HG03108 (cell line): Measurements from ENCODE around the gene PPIL6.
A peak's percentile ranks its signal among the peaks of the same experiment; 100 is the strongest.
"Not testable (repeated sequence)": the region's sequence is repeated elsewhere in the genome, so short reads cannot be mapped to it uniquely, and the experiment has no call there.

ENCODE experiments used
- ATAC-seq: cut with Tn5 transposase; IDR thresholded peaks from one replicate; pipeline ENCODE4 v1.9.1; 2021; ENCODE audit warnings: moderate library complexity; ENCODE audit not compliant: unreplicated experiment

PPIL6 gene

GRCh38 chr6:109467696-109468095 lies 27.3 kb upstream of the PPIL6 start:
- ATAC-seq = no peak

DNA sequence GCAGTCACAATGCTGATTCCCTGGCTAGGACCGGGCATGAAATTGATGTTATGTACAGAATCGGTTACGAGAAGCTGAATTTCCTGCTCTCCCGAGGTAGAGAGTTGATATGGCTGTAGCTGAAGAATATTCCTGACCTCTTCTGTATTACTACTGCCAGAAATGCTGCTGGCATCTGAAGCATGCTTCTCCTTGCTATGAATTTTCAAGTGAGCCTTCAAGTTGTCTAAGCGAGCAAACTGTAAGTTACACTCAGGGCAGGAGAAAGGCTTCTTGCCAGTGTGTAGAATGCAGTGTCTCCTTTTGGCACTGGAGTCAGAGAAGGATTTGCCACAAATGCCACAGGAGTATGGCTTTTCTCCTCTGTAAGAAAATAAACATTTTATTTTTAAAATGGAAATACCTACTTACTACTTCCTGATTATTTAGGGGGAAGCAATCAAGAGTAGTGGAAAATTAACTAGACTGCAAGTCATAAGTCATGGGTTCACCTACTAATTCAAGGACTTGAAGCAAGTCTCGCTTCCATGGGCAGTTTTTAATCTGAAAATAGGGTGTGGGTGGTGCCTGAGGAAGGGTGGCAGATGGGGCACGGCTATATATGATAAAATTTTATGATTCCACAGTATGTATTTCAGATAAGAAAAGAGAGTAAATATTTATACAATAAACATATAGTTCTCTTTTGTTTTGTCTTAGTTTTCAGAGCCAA lies 25.9 kb upstream of the PPIL6 start:
- ATAC-seq = no peak

DNA sequence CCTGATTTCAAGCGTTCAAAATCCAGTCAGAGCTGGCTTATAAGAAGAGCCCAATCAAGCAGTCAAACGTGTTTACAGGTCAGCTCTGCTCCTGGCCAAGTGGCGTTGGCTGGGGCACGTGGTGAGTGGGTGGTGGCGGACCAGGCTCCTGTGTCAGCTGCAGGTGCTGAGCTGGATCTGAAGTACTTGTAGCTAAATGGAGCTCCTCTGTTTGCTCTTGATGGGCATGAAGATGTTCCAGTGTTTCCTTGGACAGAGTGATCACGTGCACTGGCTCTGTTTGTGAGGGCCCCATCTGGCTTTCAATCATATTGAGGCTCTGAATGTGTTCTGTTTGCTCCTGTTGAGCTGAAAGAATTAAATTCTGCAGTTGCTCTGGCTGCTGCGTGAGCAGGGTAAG lies 25.3 kb upstream of the PPIL6 start:
- ATAC-seq = no peak

DNA sequence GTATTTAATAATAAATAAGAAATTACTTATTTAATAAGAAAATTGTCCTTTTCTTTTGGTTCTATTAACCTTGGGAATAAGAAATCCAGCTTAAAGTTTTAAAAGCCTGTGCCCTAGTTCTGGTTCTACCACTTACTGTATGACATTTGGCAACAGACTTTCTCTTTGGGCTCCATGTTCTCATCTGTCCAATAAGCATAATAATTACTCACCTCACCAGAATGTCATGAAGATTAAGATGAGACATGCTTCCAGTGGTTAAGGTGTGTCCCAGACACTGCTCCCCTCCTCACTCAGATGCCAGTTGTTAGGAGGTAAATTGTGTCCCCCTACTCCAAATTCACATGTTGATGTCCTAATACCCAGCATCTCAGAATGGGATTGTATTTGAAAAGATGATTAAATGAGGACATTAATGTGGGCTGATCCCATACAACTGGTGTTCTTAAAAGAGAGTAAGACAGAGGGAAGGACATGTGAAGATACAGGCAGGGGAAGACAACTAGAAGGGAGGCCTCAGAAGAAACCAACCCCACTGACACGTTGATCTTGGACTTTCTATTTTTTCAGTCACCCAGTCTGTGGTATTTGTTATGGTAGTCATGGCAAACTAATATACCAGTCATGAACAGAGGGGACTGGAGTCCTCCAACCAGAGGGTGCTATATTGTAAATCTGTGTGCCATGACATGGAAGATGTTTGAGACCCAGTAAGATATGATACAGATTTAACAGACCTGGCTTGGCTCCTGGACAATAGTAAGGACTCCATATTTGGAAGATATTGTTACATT lies 21.5 kb upstream of the PPIL6 start:
- ATAC-seq = no peak

DNA sequence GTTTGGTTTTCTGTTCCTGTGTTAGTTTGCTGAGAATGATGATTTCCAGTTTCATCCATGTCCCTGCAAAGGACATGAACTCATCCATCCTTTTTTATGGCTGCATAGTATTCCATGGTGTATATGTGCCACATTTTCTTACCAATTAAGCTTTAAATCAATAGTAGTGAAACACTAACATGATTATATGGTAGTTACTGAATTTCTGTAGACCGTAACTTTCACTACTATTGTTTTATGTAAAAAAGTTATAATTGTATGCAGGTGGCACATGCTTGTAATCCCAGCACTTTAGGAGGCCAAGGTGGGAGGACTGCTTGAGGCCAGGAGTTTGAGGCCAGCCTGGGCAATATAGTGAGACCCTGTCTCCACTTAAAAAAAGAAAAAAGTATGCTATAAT lies 20.8 kb upstream of the PPIL6 start:
- not testable (repeated sequence) for ATAC-seq

- no peak for ATAC-seq
Observed at GRCh38 chr6:109460161-109460829, 19.9 kb upstream of the PPIL6 start.

DNA sequence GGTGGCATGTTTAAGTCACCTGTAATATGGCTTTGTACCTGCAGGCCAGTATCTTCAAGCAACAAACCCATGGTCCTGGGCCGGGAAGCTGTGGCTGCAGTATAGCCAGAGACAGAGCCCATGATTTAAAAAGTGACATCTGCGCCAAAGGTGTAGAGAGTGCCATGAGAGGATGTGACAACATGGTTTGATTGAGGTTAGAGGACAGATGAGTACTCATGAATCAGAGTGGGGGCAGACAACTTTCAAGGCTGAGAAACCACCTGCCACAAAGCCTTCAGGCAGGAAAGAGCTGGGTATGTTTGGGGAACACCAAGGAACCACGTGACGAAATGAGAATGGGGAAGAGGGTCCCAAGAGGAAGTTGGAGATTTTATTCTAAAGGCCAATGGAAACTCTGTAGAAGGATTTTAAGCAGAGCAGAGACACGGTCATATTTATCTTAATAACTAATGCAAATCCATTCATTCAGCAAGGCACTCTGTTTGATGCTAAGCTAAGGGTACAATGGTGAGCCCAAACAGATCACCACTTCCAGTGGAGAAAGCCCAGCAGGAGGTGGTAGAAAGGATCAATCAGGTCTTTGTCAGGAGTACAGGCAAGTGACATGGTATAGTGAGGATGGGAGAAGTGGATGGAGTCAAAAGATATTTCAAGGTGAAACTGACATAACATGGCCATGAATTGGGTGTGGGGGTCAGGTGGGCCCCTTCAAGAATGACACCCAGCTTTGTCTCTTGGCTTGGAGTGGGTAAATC lies 18.5 kb upstream of the PPIL6 start:
- peak; percentile 20 for ATAC-seq

DNA sequence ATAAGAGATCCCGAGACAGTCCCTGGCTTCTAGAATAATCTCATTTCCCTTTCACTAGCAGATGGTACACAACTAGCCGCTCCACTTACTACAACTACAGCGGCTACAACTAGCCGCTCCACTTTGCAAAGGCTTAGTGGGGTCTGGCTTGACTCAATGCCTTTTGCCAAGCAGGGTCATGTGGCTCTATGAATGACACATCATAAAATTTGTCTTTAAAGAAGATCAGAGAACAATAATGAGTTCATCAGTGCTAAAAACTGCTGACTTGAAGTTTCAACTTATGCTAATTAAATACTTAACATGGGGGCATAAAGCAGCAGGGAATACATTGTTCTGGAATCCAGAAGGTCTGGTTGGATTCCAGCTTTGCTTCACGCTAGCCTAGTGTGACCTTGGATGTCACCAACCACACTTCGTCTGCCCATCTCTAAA lies 17.2 kb upstream of the PPIL6 start:
- ATAC-seq = no peak

DNA sequence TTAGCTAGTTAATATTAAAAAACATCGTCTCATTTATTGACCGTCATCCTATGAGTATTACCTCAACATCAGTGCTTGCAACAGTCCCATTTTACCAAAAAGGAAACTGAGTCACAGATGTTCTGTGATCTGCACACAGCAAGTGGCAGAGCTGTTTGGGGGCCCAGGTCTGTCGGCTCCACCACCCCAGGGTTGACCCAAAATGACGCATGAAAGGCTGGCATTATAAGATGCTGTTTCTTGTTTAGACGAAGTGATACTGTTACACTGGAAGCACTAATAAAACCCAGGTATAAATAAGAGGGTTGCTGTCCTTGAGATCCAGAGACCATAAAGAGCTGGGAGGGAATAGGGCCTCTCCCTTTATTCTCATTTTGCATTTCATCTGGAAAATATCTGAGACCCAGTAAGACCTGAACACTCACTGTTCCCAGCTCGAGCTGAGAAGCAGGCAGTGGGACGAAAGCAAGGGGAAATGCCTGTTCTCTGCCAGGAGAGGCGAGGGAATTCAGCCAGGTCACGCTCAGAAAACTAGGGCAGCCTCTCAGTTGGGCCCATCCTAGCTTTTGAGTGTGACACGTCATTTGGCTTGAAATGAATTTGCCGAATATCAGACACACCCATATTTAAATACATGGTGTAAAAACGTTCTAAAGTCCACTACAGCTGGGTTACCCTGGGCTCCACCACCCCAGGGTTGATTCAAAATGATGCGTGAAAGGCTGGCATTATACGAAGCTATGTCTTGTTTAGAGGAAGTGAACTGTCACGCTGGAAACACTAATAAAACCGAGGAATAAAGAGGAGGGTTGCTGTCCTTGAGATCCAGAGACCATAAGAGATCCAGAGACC lies 16.5 kb upstream of the PPIL6 start:
- no peak for ATAC-seq

DNA sequence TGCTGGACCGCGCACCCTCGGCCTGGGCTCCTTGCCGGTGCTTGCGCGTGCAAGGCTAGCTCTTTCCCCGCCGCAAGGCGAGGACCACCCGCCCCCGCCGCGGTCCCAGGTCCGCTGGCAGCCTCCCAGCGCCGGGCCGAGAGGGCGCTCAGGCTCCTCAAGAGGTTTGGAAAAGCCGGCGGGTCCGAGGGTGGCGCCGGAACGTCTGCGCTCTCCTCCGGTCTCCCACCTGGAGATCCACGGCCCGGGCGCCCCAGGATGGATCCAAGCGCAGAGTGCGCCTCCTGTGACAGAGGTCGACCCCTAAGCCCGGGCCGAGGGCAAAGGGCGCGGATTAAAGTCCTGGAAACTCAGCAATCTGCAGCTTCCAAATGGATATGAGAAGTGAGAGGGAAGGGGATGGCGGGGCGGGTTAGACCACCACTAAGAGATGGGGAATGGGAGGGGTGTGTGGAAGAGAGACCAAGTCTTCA lies 15.7 kb upstream of the PPIL6 start:
- peak; percentile 6 for ATAC-seq

DNA sequence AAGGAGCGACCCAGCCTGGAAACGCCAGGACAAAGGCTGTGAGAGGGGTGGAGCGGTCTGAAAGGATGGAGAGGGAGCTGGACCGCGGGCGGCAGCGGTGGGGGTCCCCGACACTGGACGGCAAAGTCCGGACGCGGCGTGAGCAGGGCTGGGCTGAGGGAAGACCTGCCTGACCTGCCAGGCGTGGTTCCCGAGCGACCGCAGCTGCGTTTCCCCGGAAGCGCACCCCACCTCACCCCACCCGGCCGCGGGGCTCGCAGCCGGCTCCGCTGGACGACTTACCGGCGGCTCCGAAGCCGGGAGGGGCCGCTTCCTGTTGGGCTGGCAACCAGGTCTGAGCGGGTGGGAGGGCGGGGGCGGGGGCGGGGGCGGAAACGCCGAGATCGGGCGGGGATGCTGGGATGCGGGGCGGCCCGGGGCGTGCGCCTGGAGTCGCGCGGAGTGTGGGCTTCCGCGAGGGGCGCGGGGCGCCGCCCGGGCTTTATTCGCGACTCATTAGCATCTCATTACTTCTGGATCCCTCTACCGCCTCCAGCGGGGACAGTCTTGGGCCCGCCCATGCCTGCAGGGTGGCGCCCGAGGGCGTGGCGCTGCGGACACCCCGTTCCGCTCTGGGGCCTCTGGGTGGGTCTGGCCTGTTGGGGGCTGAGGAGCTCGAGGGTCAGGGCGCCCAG lies 15.1 kb upstream of the PPIL6 start, which contains the start of gene MICAL1:
TSS of gene MICAL1 (minus strand) at position 336 of the 674 bp plus-strand sequence. CDS start 1,576 bp downstream, outside the sequence.
- peak; percentile 47 for ATAC-seq

GRCh38 chr6:109454496-109455436 lies 14.3 kb upstream of the PPIL6 start:
- peak; percentile 33 for ATAC-seq

- ATAC-seq = no peak
Observed at GRCh38 chr6:109453594-109454495, 13.4 kb upstream of the PPIL6 start.

DNA sequence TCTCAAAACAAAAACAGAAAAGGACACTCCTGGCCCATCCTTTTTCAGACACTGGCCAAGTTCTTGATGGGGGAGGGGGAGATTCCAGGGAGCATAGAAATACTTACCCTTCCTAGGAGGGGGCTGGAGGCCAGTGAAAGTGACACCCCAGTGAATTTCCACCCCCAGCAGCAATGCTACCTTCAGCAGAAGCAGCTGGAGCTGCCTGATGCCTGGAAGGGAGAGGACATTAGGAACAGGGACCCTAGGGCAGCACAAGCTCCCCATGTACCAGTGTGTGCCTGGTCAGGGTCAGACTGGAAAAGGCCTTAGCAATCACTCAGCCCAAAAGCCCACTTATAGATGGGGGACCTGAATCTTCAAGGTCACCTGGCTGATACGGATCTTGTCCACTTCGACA lies 12.7 kb upstream of the PPIL6 start:
- no peak for ATAC-seq

- ATAC-seq = no peak
Observed at GRCh38 chr6:109452181-109452580, 11.8 kb upstream of the PPIL6 start.

DNA sequence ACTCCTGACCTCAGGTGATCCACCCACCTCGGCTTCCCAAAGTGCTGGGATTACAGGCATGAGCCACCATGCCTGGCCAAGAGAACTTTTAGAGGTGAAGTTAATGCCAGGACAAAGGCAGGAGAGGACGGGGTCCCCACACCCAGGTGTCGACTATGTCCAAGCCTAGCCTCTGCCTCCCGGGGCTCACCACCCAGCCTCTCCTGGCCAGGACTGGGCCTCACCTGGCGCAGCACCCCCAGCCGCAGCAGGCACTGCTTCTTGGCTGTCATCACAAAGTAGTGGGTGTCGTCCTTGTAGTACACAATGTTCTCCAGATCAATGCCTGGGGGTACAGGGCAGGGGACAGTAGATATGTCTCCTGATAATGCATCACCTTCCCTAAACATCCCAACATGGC lies 10.9 kb upstream of the PPIL6 start:
- no peak for ATAC-seq

GRCh38 chr6:109450801-109451200 lies 10.4 kb upstream of the PPIL6 start:
- ATAC-seq = no peak
